SKM-1 (cell line): ENCODE measurements around the gene ENKUR.
"Not testable (repeated sequence)": the region's sequence is repeated elsewhere in the genome, so short reads cannot be mapped to it uniquely, and the experiment has no call there.

ENCODE experiments used
- DNase-seq: peaks from one replicate; lab custom pipeline; 2025; ENCODE audit not compliant: unreplicated experiment; lab: John Stamatoyannopoulos, UW

The ENKUR gene

DNA sequence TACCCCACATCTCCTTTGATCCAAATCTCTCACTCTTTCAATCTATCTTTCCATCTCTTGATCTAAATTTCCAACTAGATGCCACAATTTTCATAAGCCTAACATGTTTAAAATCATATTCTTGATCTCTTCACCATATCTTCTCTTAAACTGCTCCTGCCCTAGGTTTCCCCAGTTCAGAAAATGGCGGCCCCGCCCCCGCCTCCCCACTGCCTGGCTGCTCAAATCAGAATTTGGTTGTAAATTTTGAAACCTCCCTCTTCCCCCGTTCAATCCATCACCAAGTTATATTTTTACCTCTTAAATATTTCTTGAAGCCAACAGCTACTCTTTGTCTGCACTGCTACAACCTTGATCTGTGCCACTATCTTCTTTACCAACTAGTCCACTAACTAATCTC is 36.3 kb downstream of the ENKUR start:
- no peak for DNase-seq

- DNase-seq: no peak
Measured at GRCh38 chr10:24974976-24975375, 41.0 kb downstream of the ENKUR start.

GRCh38 chr10:24973163-24973562 is 42.8 kb downstream of the ENKUR start:
- no peak for DNase-seq

DNA sequence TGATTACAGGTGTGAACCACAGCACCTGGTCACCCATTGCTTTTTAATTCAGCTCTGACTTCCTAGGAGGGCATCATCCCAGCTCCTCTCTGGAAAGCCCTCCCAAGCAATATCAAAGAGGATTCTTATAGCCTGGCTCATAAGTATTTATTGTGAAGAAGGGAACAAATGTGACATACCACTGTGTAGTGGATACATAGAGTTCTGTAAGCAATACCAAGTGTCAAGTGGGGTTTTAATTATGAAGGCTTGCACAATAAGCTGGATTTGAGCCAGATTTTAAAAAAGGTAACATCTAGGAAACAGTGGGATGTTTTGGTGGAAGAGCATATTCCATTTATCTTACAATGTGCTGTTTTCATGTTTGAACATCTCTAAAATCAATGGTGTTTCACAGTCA is 44.6 kb downstream of the ENKUR start:
- no peak for DNase-seq

- DNase-seq: no peak
Measured at GRCh38 chr10:24969841-24970281, 46.1 kb downstream of the ENKUR start.

- not testable (repeated sequence) for DNase-seq
Measured at GRCh38 chr10:24968951-24969350, 47.0 kb downstream of the ENKUR start.

DNA sequence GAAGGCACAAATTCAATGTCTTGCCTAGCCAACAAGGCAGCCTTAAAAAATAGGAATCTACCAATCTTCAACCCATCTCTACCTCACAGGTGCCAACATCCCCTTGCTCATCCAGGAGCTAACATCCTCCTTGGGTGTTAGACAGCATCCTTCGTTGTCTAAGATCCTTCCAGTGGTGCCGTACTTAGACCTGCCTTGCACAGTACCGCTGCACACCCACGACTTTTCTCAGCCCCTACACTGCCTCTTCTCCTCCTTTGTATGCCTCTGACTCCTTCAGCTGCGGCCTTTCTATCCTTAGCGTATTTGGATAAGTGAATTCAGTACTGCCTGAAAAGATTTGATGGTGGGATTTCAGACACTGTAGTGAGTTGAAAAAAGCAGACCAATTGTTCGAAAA is 47.6 kb downstream of the ENKUR start:
- DNase-seq: no peak

DNA sequence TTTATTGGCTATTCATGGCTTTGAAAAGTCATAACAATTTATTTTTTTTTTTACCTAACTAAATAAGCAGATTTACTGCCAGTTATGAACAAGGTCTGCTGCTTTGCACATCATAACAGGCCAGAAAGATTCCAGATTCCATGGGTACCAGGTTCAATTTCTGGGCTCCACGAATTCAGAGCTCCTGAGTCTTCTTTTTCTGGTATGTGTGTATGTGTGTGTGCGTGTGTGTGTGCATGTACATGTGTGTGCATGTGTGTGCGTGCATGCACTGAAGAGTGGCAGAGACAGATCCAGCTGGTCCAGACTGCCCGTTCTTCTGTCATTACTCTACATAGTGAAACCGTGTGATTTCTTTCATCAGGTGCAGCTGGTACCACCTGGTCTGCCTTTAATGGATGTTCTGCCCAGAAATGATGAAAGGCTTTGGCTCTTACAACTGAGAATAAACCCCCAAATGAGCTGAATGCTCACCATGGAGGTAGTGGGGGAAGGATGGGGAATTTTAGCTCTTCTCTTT is 48.9 kb downstream of the ENKUR start:
- DNase-seq: no peak

GRCh38 chr10:24965051-24965450 is 50.9 kb downstream of the ENKUR start:
- DNase-seq: no peak

GRCh38 chr10:24963521-24964041 is 52.4 kb downstream of the ENKUR start:
- no peak for DNase-seq

- DNase-seq: no peak
Measured at GRCh38 chr10:24962995-24963394, 53.0 kb downstream of the ENKUR start.

DNA sequence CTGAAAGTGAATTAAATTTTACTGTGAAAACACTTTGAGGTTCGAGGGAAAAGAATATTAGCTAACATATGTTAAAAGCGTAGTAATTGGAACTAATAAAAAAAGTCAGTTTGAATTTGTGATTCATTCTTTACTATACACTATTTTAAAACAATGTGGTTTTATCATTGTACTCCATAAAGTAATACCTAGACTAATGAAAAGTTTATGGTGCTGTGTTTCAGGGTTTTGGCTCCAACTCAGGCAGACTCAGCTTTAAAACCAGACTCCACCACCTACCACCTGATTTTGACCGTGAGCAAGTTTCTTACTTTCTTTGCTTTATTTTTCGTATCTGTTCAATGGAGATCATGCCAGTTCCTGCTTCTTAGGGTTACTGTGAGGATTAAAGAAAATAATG is 54.4 kb downstream of the ENKUR start:
- no peak for DNase-seq

DNA sequence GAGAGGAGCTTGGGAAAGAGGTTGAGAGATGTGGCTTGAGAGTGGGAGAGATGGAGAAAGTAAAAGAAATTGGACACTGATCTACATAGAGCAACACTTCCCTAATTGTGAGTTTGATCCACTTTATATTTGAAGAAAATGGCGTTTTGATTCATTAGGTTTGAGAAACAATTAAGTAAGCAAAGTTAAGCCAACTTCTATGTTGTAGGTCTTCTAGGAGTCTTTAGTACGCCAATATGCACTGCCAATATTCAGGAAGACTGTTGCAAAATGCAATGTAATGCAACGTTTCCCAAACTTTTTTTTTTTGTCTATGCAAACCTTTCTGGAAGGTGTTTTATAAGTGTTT is 56.6 kb downstream of the ENKUR start:
- no peak for DNase-seq

GRCh38 chr10:24958721-24959381 is 57.1 kb downstream of the ENKUR start:
- no peak for DNase-seq

GRCh38 chr10:24958091-24958720 is 57.8 kb downstream of the ENKUR start:
- no peak for DNase-seq

GRCh38 chr10:24957624-24958051 is 58.3 kb downstream of the ENKUR start:
- not testable (repeated sequence) for DNase-seq

GRCh38 chr10:24953675-24954074 is 62.3 kb downstream of the ENKUR start:
- no peak for DNase-seq

GRCh38 chr10:24952707-24953645 is 63.0 kb downstream of the ENKUR start:
- no peak for DNase-seq

- no peak for DNase-seq
Measured at GRCh38 chr10:24952143-24952706, 63.7 kb downstream of the ENKUR start, which contains the start of gene PRTFDC1. TSS of gene PRTFDC1 (minus strand) at chr10:24952606. CDS start at chr10:24952575, 31 bp downstream.

DNA sequence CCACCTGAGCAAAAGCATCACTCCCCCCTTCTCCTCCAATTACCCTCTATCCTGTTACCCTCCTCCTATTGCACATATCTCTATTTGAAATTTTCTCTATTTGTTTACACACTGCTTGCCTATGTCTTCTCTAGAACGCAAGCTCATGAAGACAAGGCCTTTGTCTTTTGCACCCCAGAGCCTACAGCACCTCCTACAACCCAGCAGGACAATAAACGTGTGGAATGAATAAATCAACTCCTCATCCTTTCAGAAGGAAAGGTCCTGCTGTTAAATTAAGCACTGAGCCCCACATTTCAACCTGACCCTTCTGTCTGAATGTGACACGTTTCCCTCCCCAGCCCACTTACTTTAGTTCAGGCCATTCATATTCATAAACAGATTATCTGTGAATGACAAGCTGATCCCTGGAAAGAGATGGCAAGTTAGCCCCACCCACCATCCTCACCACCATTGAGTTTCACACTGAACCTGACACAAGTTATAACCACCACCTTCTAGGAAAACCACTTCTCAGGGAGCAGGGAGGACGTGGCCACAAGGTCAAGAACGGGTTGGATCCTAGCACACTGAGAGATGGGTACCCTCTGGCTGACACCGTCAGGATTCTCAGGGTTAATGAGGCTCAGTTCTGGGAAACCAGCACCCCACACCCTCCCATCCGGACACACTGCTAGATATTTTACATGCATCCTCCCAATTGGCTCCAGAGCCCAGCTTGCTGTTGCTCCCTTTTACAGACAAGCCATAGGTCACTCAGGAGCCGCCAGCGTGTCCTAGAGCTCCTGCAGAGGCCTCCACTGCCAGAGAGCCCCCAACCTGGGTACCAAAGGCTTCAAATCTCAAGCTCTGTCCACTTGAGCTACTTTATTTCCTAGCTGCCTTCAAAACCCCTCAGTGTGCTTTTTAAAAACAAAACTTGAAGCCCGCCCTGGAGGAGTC is 64.5 kb downstream of the ENKUR start:
- no peak for DNase-seq
